HG03025 (cell line): ENCODE data around the gene CACNA1C.
"Not testable (repeated sequence)": the region's sequence is repeated elsewhere in the genome, so short reads cannot be mapped to it uniquely, and the experiment has no call there.

Source experiments
- ATAC-seq: cut with Tn5 transposase; IDR thresholded peaks from one replicate; pipeline ENCODE4 v1.9.1; 2021; ENCODE audit warnings: mild to moderate bottlenecking, moderate library complexity; ENCODE audit not compliant: unreplicated experiment, low FRiP score

CACNA1C gene

GRCh38 chr12:2735432-2735831 lies 682.6 kb downstream of the CACNA1C start:
- ATAC-seq, result no peak

GRCh38 chr12:2737656-2738241 lies 685.0 kb downstream of the CACNA1C start:
- no peak for ATAC-seq

- ATAC-seq, result no peak
These were observed 686.3 kb downstream of the CACNA1C start for GRCh38 chr12:2739069-2739468.

GRCh38 chr12:2739832-2740641 lies 687.2 kb downstream of the CACNA1C start:
- no peak for ATAC-seq

- ATAC-seq, result not testable (repeated sequence)
These were observed 689.2 kb downstream of the CACNA1C start for GRCh38 chr12:2742037-2742436.

GRCh38 chr12:2743478-2743877 lies 690.7 kb downstream of the CACNA1C start:
- no peak for ATAC-seq

- no peak for ATAC-seq
These were observed 692.9 kb downstream of the CACNA1C start for GRCh38 chr12:2745655-2746054.
